AG04450 (cell line): ENCODE results near the gene VSIG8. TPM values are rescaled to one million over a fixed set of nuclear protein-coding genes. Genes with fewer than 3 reads are reported as not detected.

Source experiments
- CTCF ChIA-PET: fragments of 300-600, 350-600 bp; formaldehyde crosslinking; extraction: SDS; loops from one replicate; lab custom pipeline; 2022; ENCODE audit warnings: antibody characterized with exemption, inconsistent platforms; lab: Charles Lee
- POLR2A ChIA-PET: fragments of 350-600 bp; formaldehyde crosslinking; extraction: SDS; loops from one replicate; lab custom pipeline; 2021; ENCODE audit warnings: antibody characterized with exemption, inconsistent platforms; lab: Yijun Ruan, JAX
- DNase-seq: peaks from one replicate; pipeline ENCODE4 v3.0.0-alpha.2; 2011; ENCODE audit warnings: low read depth, low spot score
- H3K27ac ChIP-seq: one replicate; pipeline ENCODE4 v1.5.1; 2012; ENCODE audit warnings: low read depth, low read length, control low read depth
- H3K27me3 ChIP-seq: one replicate; pipeline ENCODE4 v1.6.0; 2012; ENCODE audit warnings: low read length; ENCODE audit not compliant: control insufficient read depth, insufficient read depth
- H3K4me3 ChIP-seq: 2 replicates; pipeline ENCODE4 v1.5.1; 2011; ENCODE audit warnings: mild to moderate bottlenecking, low read depth, low read length, control low read depth
- H3K9me3 ChIP-seq: 2 replicates; pipeline ENCODE4 v1.5.1; 2012; ENCODE audit warnings: low read length; ENCODE audit not compliant: control insufficient read depth, insufficient read depth
- polyA plus RNA-seq: library from polyadenylated mRNA; depleted of rRNA; stranded (reverse); fragments of >200 nt; gene quantifications from 2 replicates; pipeline ENCODE4 v1.2.3, GENCODE V29; 2011
- TF ChIP-seq, protein P1 (sequence below): IDR thresholded peaks from 2 replicates; pipeline ENCODE4 v1.5.1; 2011; ENCODE audit warnings: low read depth, low read length, control low read depth, inconsistent platforms

The VSIG8 gene
- polyA plus RNA-seq, 1 experiment, result not detected

DNA sequence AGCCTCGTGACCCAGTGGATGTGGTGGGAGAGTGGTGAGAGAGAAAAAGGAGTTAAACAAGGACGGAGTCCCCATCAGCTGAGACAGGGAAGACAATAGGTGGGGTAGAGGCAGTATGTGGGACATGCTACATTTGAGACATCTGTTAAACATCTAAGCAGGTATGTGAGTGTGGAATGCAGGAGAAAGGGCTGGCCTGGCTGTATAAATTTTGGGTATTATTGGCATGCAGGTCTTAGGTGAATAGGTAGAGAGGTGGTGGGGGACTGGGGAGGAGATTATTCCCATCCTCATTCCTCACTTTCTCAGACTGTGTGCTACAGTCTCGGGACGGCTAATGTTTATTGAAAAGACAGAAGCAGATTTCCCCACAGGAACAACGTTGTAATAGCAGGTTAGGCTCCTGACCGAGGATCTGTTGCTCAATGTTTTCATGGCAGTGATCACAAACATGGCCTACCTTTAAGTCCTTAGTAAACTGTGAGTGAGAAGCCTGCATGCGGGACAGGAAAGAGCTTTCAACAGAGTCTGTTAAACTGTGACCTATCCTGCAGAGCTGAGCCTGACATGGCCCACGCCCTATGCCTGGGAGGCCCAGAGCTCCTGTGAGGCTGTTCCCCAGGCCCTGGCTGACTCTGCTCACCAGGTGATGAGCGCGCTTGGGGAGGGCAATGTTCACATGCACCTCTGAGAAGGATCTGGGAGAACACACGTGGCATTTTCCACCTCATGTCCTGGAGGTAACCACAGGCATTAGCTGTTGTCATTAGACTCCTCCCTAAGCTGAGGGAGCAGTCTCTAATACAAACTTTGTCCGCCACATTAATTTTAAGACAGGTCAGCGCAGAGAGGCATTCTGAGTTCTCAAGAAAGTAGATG lies 16.5 kb downstream of the VSIG8 start:
- DNase-seq, result no peak
- POLR2A ChIA-PET, result no interaction called here
- TF ChIP-seq, protein P1, sequence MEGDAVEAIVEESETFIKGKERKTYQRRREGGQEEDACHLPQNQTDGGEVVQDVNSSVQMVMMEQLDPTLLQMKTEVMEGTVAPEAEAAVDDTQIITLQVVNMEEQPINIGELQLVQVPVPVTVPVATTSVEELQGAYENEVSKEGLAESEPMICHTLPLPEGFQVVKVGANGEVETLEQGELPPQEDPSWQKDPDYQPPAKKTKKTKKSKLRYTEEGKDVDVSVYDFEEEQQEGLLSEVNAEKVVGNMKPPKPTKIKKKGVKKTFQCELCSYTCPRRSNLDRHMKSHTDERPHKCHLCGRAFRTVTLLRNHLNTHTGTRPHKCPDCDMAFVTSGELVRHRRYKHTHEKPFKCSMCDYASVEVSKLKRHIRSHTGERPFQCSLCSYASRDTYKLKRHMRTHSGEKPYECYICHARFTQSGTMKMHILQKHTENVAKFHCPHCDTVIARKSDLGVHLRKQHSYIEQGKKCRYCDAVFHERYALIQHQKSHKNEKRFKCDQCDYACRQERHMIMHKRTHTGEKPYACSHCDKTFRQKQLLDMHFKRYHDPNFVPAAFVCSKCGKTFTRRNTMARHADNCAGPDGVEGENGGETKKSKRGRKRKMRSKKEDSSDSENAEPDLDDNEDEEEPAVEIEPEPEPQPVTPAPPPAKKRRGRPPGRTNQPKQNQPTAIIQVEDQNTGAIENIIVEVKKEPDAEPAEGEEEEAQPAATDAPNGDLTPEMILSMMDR, result no peak

DNA sequence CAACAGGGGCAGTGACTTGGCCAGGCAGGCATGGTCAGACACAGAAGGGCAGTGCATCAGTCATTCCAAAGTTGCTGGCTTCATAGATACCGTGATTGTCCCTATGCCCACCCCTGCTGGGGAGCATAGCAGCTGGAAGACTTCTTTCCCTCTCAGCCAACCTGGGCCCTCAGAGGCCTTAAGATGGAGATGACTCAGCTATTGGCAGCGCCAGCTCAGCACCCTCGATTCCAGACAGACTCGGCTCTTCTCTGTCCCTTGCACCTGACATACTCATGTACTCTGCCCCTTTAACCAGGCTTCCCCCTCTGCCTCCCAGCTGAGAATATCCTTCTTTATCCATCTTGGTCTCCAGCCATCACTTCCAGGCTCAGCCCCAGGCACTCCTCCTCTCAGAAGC lies 19.0 kb downstream of the VSIG8 start:
- ChIA-PET POLR2A (no interaction called here), CTCF (interaction anchor here (0.7 to 1.1 kb wide), 2 partner anchors 44 to 164 kb away, joined by 3 read pairs; no protein-coding TSS in a partner anchor)
- no peak for DNase-seq

More for the DNA sequence above, 16.5 kb downstream of the VSIG8 start:
- no peaks in the 10 kb centered on the region; the same call in 1 of the 2 replicates for H3K9me3 ChIP-seq
- CTCF ChIA-PET, result interaction anchor here (1.6 kb wide), 1 partner anchor 162 kb away, joined by 4 read pairs; no protein-coding TSS in a partner anchor
- no peak overlapping the region for H3K4me3 ChIP-seq
- no peak overlapping the region for H3K27ac ChIP-seq
- H3K27me3 ChIP-seq, result no peaks in the 10 kb centered on the region

DNA sequence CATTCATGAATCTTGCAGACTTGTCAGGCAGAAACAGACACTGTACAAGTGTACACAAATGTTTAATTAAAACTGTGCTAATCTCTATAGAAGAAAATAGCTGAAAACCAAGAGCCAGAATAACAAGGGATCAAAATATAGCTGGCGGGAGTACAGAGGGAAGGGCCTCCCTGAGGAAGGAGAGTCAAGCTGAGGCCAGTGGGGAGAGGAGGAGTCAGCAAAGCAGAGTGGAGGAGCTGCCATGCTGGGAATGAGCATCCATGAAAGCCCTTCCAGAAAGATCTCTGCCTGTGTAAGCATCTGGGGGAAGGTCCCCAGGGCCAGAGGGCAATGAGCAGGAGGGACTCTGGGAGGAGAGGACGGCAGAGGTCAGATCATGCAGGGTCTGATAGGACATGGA lies 20.7 kb downstream of the VSIG8 start:
- DNase-seq, result no peak
- Histone ChIP-seq H3K27ac (no peak overlapping the region), H3K4me3 (no peak overlapping the region), H3K27me3 (no peaks in the 10 kb centered on the region), H3K9me3 (no peaks in the 10 kb centered on the region)
- POLR2A ChIA-PET, result interaction anchor here (0.6 kb wide), 1 partner anchor 21 kb away, joined by 3 read pairs; the partner anchor contains the start of gene VSIG8
- CTCF ChIA-PET, result interaction anchor here (0.7 to 2.4 kb wide), 5 partner anchors 11 to 51 kb away, joined by 3 to 6 read pairs (median 4); no protein-coding TSS in a partner anchor
- TF ChIP-seq, protein P1, result no peak

More for the DNA sequence above, 19.0 kb downstream of the VSIG8 start:
- H3K27ac ChIP-seq, result no peak overlapping the region
- TF ChIP-seq, protein P1, result no peak
- no peaks in the 10 kb centered on the region for H3K27me3 ChIP-seq
- no peaks in the 10 kb centered on the region for H3K9me3 ChIP-seq
- H3K4me3 ChIP-seq, result no peak overlapping the region

DNA sequence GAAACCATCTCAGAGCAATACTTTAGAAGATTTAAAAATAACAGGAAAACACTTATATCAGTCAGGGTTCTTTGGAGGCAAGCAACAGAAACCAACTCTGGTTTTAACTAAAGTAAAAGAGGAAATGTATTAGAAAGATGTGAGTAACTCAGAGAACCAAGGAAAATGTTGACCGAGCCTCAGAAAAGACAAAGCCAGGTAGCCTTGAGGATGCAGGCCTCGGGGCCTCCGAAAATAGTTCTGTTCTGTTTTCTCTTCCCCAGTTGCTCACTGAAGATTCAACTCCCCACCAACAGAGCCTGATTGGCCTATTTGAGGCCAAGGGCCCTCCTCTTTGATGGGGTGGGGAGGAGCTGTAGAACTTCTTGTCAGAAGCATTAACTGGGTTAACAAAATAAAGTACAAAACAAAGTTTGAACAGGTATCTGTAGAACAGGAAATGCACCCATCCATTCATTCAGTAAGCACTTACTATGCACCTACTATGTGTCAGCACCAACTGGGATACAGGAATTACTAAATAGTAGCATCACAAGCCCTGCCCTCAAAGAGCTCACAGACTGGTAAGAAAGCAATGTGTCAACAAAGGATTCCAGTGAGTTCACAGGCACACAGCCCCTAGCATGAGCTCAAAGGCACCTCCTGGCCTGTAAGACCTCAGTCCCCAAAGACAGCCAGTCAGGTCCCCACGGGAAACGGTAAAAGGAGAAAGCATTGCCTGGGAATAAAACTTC lies 23.2 kb downstream of the VSIG8 start:
- H3K27ac ChIP-seq, result no peak overlapping the region
- ChIA-PET CTCF (interaction anchor here (1.2 to 1.4 kb wide), 2 partner anchors 41 to 168 kb away, joined by 4 to 6 read pairs; no protein-coding TSS in a partner anchor), POLR2A (no interaction called here)
- H3K4me3 ChIP-seq, result no peak overlapping the region
- DNase-seq, result no peak
- no peaks in the 10 kb centered on the region for H3K9me3 ChIP-seq
- TF ChIP-seq, protein P1, result no peak
- H3K27me3 ChIP-seq, result no peaks in the 10 kb centered on the region
